ENCODE results near the gene CCR6. TPM values are rescaled to one million over a fixed set of nuclear protein-coding genes. Genes with fewer than 3 reads are reported as not detected.

Gene CCR6
- total RNA-seq, 1 donor from 2014 or later, result not detected

DNA sequence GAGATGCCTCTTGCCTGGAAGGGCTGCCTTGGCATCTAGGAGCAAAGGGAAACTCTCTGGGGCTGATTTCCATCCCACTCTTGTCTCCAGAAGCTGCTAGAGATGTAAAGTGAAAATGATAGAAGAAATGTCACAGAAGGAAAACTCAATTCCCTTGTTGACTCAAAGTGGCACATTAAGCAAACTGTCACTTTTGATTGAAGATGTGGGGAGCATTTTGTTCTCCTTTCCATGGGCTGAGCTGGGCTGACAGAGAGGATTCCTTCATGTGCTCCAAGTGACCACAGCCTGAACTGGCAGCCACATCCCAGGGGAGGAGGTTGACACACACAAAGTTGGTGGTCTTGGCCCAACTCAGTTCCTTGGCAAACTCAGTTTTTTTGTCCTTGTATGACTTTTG, 25.1 kb downstream of the CCR6 start:
- H3K4me1 Mint-ChIP-seq (ENCODE audit: low read depth), result peaks cover 7% of the 10 kb centered on the region
- H3K36me3 Mint-ChIP-seq (ENCODE audit: insufficient read depth), result no peaks in the 10 kb centered on the region
- H3K27me3 Mint-ChIP-seq, result peaks cover 53% of the 10 kb centered on the region
- no peak overlapping the region for H3K27ac Mint-ChIP-seq
- TF ChIP-seq, protein P1, sequence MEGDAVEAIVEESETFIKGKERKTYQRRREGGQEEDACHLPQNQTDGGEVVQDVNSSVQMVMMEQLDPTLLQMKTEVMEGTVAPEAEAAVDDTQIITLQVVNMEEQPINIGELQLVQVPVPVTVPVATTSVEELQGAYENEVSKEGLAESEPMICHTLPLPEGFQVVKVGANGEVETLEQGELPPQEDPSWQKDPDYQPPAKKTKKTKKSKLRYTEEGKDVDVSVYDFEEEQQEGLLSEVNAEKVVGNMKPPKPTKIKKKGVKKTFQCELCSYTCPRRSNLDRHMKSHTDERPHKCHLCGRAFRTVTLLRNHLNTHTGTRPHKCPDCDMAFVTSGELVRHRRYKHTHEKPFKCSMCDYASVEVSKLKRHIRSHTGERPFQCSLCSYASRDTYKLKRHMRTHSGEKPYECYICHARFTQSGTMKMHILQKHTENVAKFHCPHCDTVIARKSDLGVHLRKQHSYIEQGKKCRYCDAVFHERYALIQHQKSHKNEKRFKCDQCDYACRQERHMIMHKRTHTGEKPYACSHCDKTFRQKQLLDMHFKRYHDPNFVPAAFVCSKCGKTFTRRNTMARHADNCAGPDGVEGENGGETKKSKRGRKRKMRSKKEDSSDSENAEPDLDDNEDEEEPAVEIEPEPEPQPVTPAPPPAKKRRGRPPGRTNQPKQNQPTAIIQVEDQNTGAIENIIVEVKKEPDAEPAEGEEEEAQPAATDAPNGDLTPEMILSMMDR (IDR thresholded peaks at IDR 0.05; ENCODE audit: unreplicated experiment), result no peak
- H3K4me3 Mint-ChIP-seq (ENCODE audit: low read depth), result no peak overlapping the region
- no peaks in the 10 kb centered on the region for H3K9me3 Mint-ChIP-seq (ENCODE audit: low read depth)
- no peak for DNase-seq (ENCODE audit: low spot score, unreplicated experiment)

DNA sequence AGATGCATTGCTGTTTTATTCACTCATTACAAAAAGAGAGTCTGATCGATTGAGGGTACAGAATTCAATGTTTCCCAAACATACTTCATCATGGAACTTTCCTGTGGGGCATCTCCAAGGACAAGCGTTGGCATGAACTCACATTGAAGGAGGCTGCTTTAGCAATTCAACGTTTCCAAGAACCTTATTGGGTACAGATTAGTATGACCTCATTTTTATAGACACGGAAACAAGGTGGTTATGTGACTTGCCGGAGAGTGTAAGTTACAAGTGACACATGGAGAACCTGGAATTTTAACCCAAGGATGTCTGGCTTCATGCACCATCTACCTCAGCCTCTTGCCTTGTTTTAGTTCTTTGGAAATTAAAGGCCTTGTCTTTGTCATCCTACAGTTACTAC, 26.1 kb downstream of the CCR6 start:
- DNase-seq (ENCODE audit: low spot score, unreplicated experiment), result no peak
- H3K9me3 Mint-ChIP-seq (ENCODE audit: low read depth), result no peaks in the 10 kb centered on the region
- no peak overlapping the region for H3K4me3 Mint-ChIP-seq (ENCODE audit: low read depth)
- no peak overlapping the region for H3K27ac Mint-ChIP-seq
- TF ChIP-seq, protein P1 (IDR thresholded peaks at IDR 0.05; ENCODE audit: unreplicated experiment), result no peak
- H3K4me1 Mint-ChIP-seq (ENCODE audit: low read depth), result peaks cover 7% of the 10 kb centered on the region
- H3K27me3 Mint-ChIP-seq, result peaks cover 47% of the 10 kb centered on the region
- H3K36me3 Mint-ChIP-seq (ENCODE audit: insufficient read depth), result no peaks in the 10 kb centered on the region

DNA sequence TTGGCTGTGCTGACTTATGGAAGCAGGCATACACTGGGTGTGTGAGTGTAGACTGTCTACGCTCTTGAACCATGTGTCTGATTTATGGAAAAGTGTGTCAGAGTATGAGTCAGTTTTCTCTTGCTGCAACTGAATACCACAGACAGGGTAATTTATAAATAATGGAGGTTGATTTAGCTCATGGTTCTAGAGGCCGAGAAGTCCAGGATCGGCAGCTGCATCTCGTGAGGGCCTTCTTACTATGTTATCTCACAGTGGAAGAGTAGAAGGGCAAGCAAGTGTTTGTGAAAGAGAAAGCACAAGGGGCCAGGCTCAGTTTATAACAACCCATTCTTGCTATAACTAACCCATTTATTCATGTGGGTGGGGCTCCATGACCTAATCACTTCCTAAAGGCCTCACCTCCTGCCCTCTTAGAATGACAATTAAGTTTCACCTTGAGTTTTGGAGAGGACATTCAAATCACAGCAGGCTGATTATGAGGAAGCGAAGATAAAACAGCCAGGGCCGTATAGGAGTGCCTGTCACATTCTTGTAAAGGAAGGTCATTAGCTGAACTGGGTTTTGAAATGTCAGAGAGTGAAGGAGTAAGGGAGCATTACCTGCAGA, 28.1 kb downstream of the CCR6 start:
- H3K4me3 Mint-ChIP-seq (ENCODE audit: low read depth), result no peak overlapping the region

DNA sequence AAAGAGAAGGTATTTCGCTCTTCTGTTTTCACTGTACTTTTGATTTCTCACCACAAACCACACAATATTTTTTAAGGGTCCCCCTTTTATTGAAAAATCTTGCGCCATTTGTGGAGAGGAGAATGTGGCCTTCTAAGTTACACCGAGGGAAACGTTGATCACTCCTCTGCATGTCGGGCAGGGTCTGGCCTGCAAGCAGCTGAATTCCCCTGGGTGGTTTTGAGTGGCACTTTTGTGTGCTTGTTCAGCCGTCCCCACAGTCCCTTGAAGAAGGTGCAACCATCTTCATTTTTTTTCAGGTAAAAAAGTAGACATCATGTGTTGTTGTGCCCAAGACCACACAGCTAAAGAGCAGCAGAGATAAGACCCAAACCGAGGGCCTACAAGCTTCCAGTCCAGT, 28.8 kb downstream of the CCR6 start:
- Mint-ChIP-seq H3K36me3 (ENCODE audit: insufficient read depth) (no peaks in the 10 kb centered on the region), H3K27ac (no peak overlapping the region), H3K9me3 (ENCODE audit: low read depth) (no peaks in the 10 kb centered on the region), H3K27me3 (peaks cover 30% of the 10 kb centered on the region), H3K4me1 (ENCODE audit: low read depth) (peaks cover 4% of the 10 kb centered on the region), H3K4me3 (ENCODE audit: low read depth) (no peak overlapping the region)
- DNase-seq (ENCODE audit: low spot score, unreplicated experiment), result no peak
- TF ChIP-seq, protein P1 (IDR thresholded peaks at IDR 0.05; ENCODE audit: unreplicated experiment), result no peak

More for the DNA sequence above, 28.1 kb downstream of the CCR6 start:
- Mint-ChIP-seq H3K27me3 (peaks cover 36% of the 10 kb centered on the region), H3K4me1 (ENCODE audit: low read depth) (peaks cover 7% of the 10 kb centered on the region), H3K27ac (no peak overlapping the region), H3K36me3 (ENCODE audit: insufficient read depth) (no peaks in the 10 kb centered on the region), H3K9me3 (ENCODE audit: low read depth) (no peaks in the 10 kb centered on the region)
- DNase-seq (ENCODE audit: low spot score, unreplicated experiment), result no peak
- TF ChIP-seq, protein P1 (IDR thresholded peaks at IDR 0.05; ENCODE audit: unreplicated experiment), result no peak

DNA sequence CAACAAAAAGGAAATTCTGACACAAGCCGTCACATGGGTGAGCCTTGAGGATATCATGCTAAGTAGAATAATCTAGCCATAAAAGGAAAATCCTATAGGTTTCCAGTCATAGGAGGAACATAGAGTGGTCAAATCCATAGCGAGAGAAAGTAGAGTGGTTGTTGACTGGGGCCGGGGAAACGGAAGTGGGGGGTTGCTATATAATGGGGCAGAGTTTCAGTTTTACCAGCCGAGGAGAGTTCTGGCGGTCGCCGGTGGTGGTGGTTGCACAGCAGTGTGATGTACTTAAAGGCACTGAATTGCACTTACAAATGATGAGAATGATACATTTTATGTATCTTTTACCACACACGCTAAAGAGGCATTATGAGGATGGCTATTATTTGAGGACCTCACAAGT, 30.0 kb downstream of the CCR6 start:
- Mint-ChIP-seq H3K27ac (no peak overlapping the region), H3K4me1 (ENCODE audit: low read depth) (no peaks in the 10 kb centered on the region), H3K9me3 (ENCODE audit: low read depth) (no peaks in the 10 kb centered on the region), H3K27me3 (peaks cover 20% of the 10 kb centered on the region), H3K36me3 (ENCODE audit: insufficient read depth) (no peaks in the 10 kb centered on the region), H3K4me3 (ENCODE audit: low read depth) (no peak overlapping the region)
- TF ChIP-seq, protein P1 (IDR thresholded peaks at IDR 0.05; ENCODE audit: unreplicated experiment), result no peak
- no peak for DNase-seq (ENCODE audit: low spot score, unreplicated experiment)

Data from progenitor cell of endocrine pancreas (in vitro differentiated cells).